Measurements from ENCODE around the gene SNRNP48. TPM values are rescaled to one million over a fixed set of nuclear protein-coding genes. Genes with fewer than 3 reads are reported as not detected.

Gene SNRNP48
- total and polyA plus RNA-seq, 4 donors: 4.6 to 23.9 (median 6.7) TPM

- Histone ChIP-seq H3K36me3 (ENCODE audit: control insufficient read depth in 4 of 4, insufficient read depth in 4 of 4, low read length in 4 of 4) (no peaks in the 10 kb centered on the region), H3K9me3 (ENCODE audit: control insufficient read depth in 4 of 4, insufficient read depth in 3 of 4, low read length in 3 of 4) (no peaks in the 10 kb centered on the region), H3K9ac (ENCODE audit: insufficient read depth in 1 of 2, low read length in 2 of 2) (no peak overlapping the region), H3K27ac (ENCODE audit: low read depth in 1 of 2, low read length in 1 of 2) (no peak overlapping the region), H3K4me3 (no peak overlapping the region), H3K4me1 (ENCODE audit: control insufficient read depth in 5 of 5, insufficient read depth in 5 of 5, low read length in 5 of 5) (peaks cover 1 to 14% (median 4%) of the 10 kb centered on the region in 5 donors), H3K27me3 (ENCODE audit: control insufficient read depth in 3 of 3, insufficient read depth in 3 of 3, low read length in 2 of 3) (peaks cover 0 to 6% (median 2%) of the 10 kb centered on the region in 3 donors)
- no peak for DNase-seq
- 73 to 81% methylated on average over 2 of the region's 2 CpGs for whole genome bisulfite sequencing, 2 donors
- no peak for ATAC-seq (ENCODE audit: insufficient read depth, low FRiP score)
- no peak for TF ChIP-seq CTCF (IDR thresholded peaks at IDR 0.05; ENCODE audit: control extremely low read depth, extremely low read depth)
Observed at GRCh38 chr6:7550433-7550801, 39.6 kb upstream of the SNRNP48 start.

- DNase-seq (no peak), ATAC-seq (ENCODE audit: insufficient read depth, low FRiP score) (no peak)
- Histone ChIP-seq H3K4me1 (ENCODE audit: control insufficient read depth in 5 of 5, insufficient read depth in 5 of 5, low read length in 5 of 5) (peaks cover 0 to 6% (median 4%) of the 10 kb centered on the region in 5 donors), H3K36me3 (ENCODE audit: control insufficient read depth in 4 of 4, insufficient read depth in 4 of 4, low read length in 4 of 4) (peaks cover 0 to 4% (median 0%) of the 10 kb centered on the region in 4 donors), H3K4me3 (no peak overlapping the region), H3K27me3 (ENCODE audit: control insufficient read depth in 3 of 3, insufficient read depth in 3 of 3, low read length in 2 of 3) (peaks cover 0 to 2% (median 0%) of the 10 kb centered on the region in 3 donors), H3K9ac (ENCODE audit: insufficient read depth in 1 of 2, low read length in 2 of 2) (no peak overlapping the region), H3K9me3 (ENCODE audit: control insufficient read depth in 4 of 4, insufficient read depth in 3 of 4, low read length in 3 of 4) (no peaks in the 10 kb centered on the region), H3K27ac (ENCODE audit: low read depth in 1 of 2, low read length in 1 of 2) (no peak overlapping the region)
- WGBS, 2 donors: 85 to 93% methylated on average over 6 of the region's 6 CpGs
- no peak for TF ChIP-seq CTCF (IDR thresholded peaks at IDR 0.05; ENCODE audit: control extremely low read depth, extremely low read depth)
Observed at GRCh38 chr6:7554533-7555275, 35.3 kb upstream of the SNRNP48 start.

GRCh38 chr6:7555671-7556070, 34.3 kb upstream of the SNRNP48 start:
- Histone ChIP-seq H3K4me1 (ENCODE audit: control insufficient read depth in 5 of 5, insufficient read depth in 5 of 5, low read length in 5 of 5) (peaks cover 0 to 6% (median 4%) of the 10 kb centered on the region in 5 donors), H3K36me3 (ENCODE audit: control insufficient read depth in 4 of 4, insufficient read depth in 4 of 4, low read length in 4 of 4) (peaks cover 0 to 4% (median 0%) of the 10 kb centered on the region in 4 donors), H3K27me3 (ENCODE audit: control insufficient read depth in 3 of 3, insufficient read depth in 3 of 3, low read length in 2 of 3) (peaks cover 0 to 2% (median 0%) of the 10 kb centered on the region in 3 donors), H3K27ac (ENCODE audit: low read depth in 1 of 2, low read length in 1 of 2) (no peak overlapping the region), H3K9ac (ENCODE audit: insufficient read depth in 1 of 2, low read length in 2 of 2) (no peak overlapping the region), H3K4me3 (no peak overlapping the region), H3K9me3 (ENCODE audit: control insufficient read depth in 4 of 4, insufficient read depth in 3 of 4, low read length in 3 of 4) (no peaks in the 10 kb centered on the region)
- ATAC-seq (ENCODE audit: insufficient read depth, low FRiP score): no peak
- WGBS, 2 donors: 89 to 91% methylated on average over 11 of the region's 11 CpGs
- TF ChIP-seq CTCF (IDR thresholded peaks at IDR 0.05; ENCODE audit: control extremely low read depth, extremely low read depth): no peak
- no peak for DNase-seq

All from lung (tissue), 12 donors.